M059J (cell line): ENCODE results near the gene DNAAF2. TPM values are rescaled to one million over a fixed set of nuclear protein-coding genes. Genes with fewer than 3 reads are reported as not detected.
"Not testable (repeated sequence)": the region's sequence is repeated elsewhere in the genome, so short reads cannot be mapped to it uniquely, and the experiment has no call there.

Experiments
- DNase-seq: peaks from one replicate; pipeline ENCODE4 v3.0.0-alpha.2; 2012; ENCODE audit warnings: low read depth
- total RNA-seq: library from RNA; depleted of rRNA; stranded (reverse); fragments of >200 nt; shearing (Covaris generic); gene quantifications from 2 replicates; pipeline ENCODE4 v1.2.3, GENCODE V29; 2014; rRNA removed

Gene DNAAF2
- total RNA-seq, 1 experiment from 2014 or later, result 10.9 TPM

GRCh38 chr14:49584981-49585640 is 49.9 kb downstream of the DNAAF2 start:
- not testable (repeated sequence) for DNase-seq

- no peak for DNase-seq
Measured at GRCh38 chr14:49584058-49584457, 51.0 kb downstream of the DNAAF2 start.

DNA sequence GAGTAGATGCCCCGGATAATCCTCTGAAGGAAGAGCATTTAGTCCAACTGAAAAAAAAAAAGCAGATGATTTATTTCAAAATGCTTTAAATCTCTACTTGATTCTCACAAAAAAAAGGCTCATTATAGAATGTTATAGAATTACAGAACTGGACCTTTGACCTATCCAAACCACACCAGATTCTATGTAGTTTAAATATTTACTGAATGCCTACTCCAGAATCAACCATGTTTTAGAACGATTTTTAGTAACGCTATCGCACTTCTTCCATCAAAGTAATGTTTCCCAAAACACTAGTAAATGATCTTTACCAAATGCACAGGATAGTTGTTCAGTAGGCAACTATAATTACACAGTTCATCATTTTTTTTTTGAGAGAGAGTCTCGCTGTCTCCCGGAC is 51.4 kb downstream of the DNAAF2 start:
- DNase-seq, result no peak

DNA sequence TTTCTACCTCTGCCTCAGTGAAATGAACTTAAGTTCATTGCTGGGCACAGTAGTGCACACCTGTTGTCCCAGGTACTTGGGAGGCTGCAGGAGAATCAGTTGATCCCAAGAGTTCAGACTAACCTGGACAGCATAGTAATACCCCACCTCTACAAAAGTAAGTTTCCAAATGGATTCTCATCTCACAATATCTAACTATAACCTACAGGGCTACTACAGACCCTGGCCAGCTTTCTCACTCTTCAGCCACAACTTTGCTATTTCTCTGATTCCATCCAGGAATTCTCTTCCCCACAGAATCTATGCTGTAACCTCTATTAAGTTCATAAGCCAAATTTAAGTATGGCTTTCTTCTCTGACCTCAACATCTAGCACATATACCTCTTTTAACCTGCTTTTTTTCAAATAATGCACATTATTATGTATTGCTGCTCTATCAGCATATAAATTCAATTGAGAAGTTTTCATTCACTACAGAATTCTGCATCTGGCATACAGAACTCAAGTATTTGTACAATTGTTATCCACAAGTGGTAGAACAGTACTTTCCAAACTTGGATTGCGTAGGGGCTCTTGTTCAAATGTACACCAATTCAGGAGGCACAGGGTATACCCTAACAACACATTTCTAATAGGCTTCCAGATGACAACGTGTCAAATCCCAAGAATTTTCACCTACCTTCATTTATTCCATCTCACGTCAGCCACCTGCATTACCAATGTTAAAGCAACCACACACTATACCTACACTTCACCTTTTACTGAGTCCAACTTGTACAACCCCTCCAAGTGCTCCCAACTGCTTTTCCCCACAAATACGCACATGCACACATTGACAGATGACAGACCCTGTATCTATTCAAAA is 52.7 kb downstream of the DNAAF2 start:
- no peak for DNase-seq

DNA sequence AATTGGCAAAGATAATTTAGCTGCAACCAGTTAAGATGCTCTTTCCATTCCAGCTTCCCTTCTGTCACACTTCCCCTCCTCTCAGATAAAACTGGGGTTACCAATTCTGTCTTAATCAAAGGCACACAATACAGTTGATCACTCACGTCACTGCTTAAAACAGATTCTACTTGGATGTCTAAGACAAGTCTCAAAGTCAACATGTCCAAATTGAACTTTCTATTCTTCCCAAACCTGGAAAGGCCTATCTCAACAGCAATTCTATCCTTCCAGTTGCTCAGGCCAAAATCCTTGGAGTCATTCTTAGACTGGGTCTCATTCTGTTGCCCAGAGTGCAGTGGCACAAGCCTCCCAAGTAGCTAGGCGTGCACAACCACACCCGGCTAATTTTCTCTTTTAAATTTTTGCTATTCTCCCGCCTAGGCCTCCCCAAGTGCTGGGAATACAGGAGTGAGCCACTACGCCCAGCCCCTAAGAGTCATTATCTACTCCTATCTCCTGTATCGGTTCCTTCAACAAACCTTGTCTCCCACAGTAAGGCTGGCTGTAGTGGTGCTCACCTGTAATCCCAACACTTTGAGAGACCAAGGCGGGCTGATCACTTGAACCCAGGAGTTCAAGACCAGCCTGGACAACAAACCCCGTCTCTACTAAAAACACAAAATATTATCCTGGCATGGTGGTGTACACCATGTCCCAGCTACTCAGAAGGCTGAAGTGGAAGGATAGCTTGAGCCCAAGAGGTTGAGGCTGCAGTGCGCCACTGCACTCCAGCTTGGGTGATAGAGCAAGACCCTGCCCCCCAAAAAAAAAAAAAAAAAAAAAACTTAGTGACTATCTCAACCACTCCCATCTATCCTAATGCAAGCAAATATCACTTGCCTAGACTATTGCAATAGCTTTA is 53.6 kb downstream of the DNAAF2 start:
- no peak for DNase-seq

GRCh38 chr14:49579841-49580240 is 55.2 kb downstream of the DNAAF2 start:
- no peak for DNase-seq

DNA sequence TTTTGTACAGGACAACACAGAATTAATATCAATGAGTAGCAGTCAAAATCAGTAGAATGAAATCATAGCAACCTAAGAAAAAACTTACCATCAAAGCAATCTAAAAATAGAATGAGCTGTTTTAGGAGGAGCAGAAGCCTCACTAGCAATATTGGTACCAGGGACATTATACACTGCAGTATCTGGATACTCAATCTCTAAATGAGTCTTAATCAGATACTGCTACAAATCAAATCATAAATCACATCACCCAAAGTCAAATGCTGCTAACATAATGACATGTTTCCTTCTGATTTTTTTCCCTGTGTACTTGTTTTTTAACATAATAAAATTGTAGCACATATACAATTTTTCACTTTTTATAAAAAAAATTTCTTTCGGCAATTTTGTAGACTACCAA is 56.9 kb downstream of the DNAAF2 start:
- no peak for DNase-seq

Other genes starting within 250 kb of the DNAAF2 start
- 3,253 and 9,545 TPM in 2 replicates for gene RPS29, start 48.9 kb downstream of the DNAAF2 start, total RNA-seq
- gene LRR1, start 36.3 kb downstream of the DNAAF2 start, total RNA-seq, result 45.9 and 48.6 TPM in 2 replicates
- gene RPL36AL, start 14.6 kb downstream of the DNAAF2 start, total RNA-seq, result 318 and 363 TPM in 2 replicates
- gene MGAT2, start 14.4 kb downstream of the DNAAF2 start, total RNA-seq, result 71.6 and 93.3 TPM in 2 replicates
- 17.4 and 27.8 TPM in 2 replicates for gene POLE2, start 53.0 kb upstream of the DNAAF2 start, total RNA-seq
- 0.20 and 0.62 TPM in 2 replicates for gene KLHDC1, start 57.9 kb upstream of the DNAAF2 start, total RNA-seq
- 40.8 and 65.5 TPM in 2 replicates for gene KLHDC2, start 132.9 kb upstream of the DNAAF2 start, total RNA-seq
- 27.3 and 30.6 TPM in 2 replicates for gene NEMF, start 217.5 kb upstream of the DNAAF2 start, total RNA-seq